Measurements from ENCODE around the gene HELZ. TPM values are rescaled to one million over a fixed set of nuclear protein-coding genes. Genes with fewer than 3 reads are reported as not detected.
"Not testable (repeated sequence)": the region's sequence is repeated elsewhere in the genome, so short reads cannot be mapped to it uniquely, and the experiment has no call there.

Gene HELZ
- total RNA-seq, 1 donor from 2014 or later: 28.8 TPM

- no peak for DNase-seq (ENCODE audit: low read depth, low spot score)
Measured at GRCh38 chr17:67270416-67270815, 25.4 kb upstream of the HELZ start.

GRCh38 chr17:67266496-67266895 is 21.5 kb upstream of the HELZ start:
- DNase-seq (ENCODE audit: low read depth, low spot score): no peak

- no peak for DNase-seq (ENCODE audit: low read depth, low spot score)
Measured at GRCh38 chr17:67265436-67266019, 20.5 kb upstream of the HELZ start.

- no peak for DNase-seq (ENCODE audit: low read depth, low spot score)
Measured at GRCh38 chr17:67262435-67263117, 17.6 kb upstream of the HELZ start.

- DNase-seq (ENCODE audit: low read depth, low spot score): no peak
Measured at GRCh38 chr17:67260170-67260987, 15.4 kb upstream of the HELZ start.

- no peak for DNase-seq (ENCODE audit: low read depth, low spot score)
Measured at GRCh38 chr17:67258821-67259468, 13.9 kb upstream of the HELZ start.

- no peak for DNase-seq (ENCODE audit: low read depth, low spot score)
Measured at GRCh38 chr17:67256075-67256732, 11.2 kb upstream of the HELZ start.

- DNase-seq (ENCODE audit: low read depth, low spot score): no peak
Measured at GRCh38 chr17:67253384-67253783, 8.4 kb upstream of the HELZ start.

- not testable (repeated sequence) for DNase-seq (ENCODE audit: low read depth, low spot score)
Measured at GRCh38 chr17:67251586-67251985, 6.6 kb upstream of the HELZ start.

- no peak for DNase-seq (ENCODE audit: low read depth, low spot score)
Measured at GRCh38 chr17:67248291-67248690, 3.3 kb upstream of the HELZ start.

- no peak for DNase-seq (ENCODE audit: low read depth, low spot score)
Measured at GRCh38 chr17:67247416-67247900, 2.5 kb upstream of the HELZ start.

- DNase-seq (ENCODE audit: low read depth, low spot score): no peak
Measured at GRCh38 chr17:67246653-67247415, 1.8 kb upstream of the HELZ start.

GRCh38 chr17:67246403-67246652 is 1.3 kb upstream of the HELZ start:
- DNase-seq (ENCODE audit: low read depth, low spot score): no peak

- no peak for DNase-seq (ENCODE audit: low read depth, low spot score)
Measured at GRCh38 chr17:67245694-67246402, 852 bp upstream of the HELZ start.

GRCh38 chr17:67244431-67245072 is 444 bp downstream of the HELZ start:
- no peak for DNase-seq (ENCODE audit: low read depth, low spot score)

GRCh38 chr17:67243284-67243683 is 1.7 kb downstream of the HELZ start:
- no peak for DNase-seq (ENCODE audit: low read depth, low spot score)

- no peak for DNase-seq (ENCODE audit: low read depth, low spot score)
Measured at GRCh38 chr17:67241719-67242341, 3.2 kb downstream of the HELZ start.

- DNase-seq (ENCODE audit: low read depth, low spot score): no peak
Measured at GRCh38 chr17:67239597-67239996, 5.4 kb downstream of the HELZ start.

- DNase-seq (ENCODE audit: low read depth, low spot score): no peak
Measured at GRCh38 chr17:67238991-67239390, 6.0 kb downstream of the HELZ start.

All from pulmonary artery endothelial cell (primary cell).